K562 (cell line): ENCODE results near the gene PRDM11. TPM values are rescaled to one million over a fixed set of nuclear protein-coding genes. Genes with fewer than 3 reads are reported as not detected.

ENCODE experiments used
- ATAC-seq: fragments of 200-7000 bp; cut with Tn5 transposase; 3 replicates; pipeline ENCODE4 v1.9.1; 2020; ENCODE audit warnings: moderate library complexity
- BruUV-seq: library from RNA; stranded (reverse); fragments of 400-500 nt; replicated peaks from 2 replicates; lab custom pipeline; 2021; lab: Mats Ljungman, UMichigan
- CTCF ChIA-PET: fragments of 300-600 bp; formaldehyde crosslinking; extraction: SDS; loops from one replicate; lab custom pipeline; 2021; ENCODE audit warnings: low intra/inter-chr PET ratio; lab: Yijun Ruan, JAX
- POLR2A ChIA-PET: fragments of 300-600, 350-650 bp; sonication (Branson Sonifier 250); formaldehyde crosslinking; extraction: SDS; loops from one replicate; lab custom pipeline; 2021; ENCODE audit warnings: antibody characterized with exemption, inconsistent platforms; lab: Yijun Ruan, JAX
- DNase-seq, 4 experiments: peaks; one replicate each; pipeline versions ENCODE4 v3.0.0 to v3.0.0-alpha.2; 2011 to 2018; ENCODE audit warnings: low spot score in 3 of 4, mixed read lengths in 3 of 4; ENCODE audit errors: extremely low read depth in 1 of 4
- FAIRE-seq: peaks from 2 replicates; lab custom pipeline; 2011; peaks lifted over from hg19 to GRCh38; lab: Jason Lieb, UNC
- H2AFZ ChIP-seq: 2 replicates; pipeline ENCODE4 v1.6.0; 2011; ENCODE audit warnings: low read depth, low read length, control low read depth, inconsistent platforms
- H3K27ac ChIP-seq: fragments of 200-600 bp; 3 replicates; pipeline ENCODE4 v1.8.0; 2011; ENCODE audit warnings: low read depth, mild to moderate bottlenecking, control low read depth, inconsistent platforms, low read length, moderate library complexity, mixed read lengths; ENCODE audit errors: extremely low read depth
- H3K27me3 ChIP-seq, 2 experiments: fragments of 300-600 bp in 1 of 2; 2 replicates in 1 of 2; 3 replicates in 1 of 2; pipeline versions ENCODE4 v1.6.0 to v1.8.0; 2011; ENCODE audit warnings: inconsistent platforms in 2 of 2, low read length in 2 of 2, mild to moderate bottlenecking in 1 of 2, mixed read lengths in 1 of 2, moderate library complexity in 1 of 2; ENCODE audit not compliant: control insufficient read depth in 2 of 2, insufficient read depth in 2 of 2
- H3K36me3 ChIP-seq: fragments of 300-600 bp; 3 replicates; pipeline ENCODE4 v1.8.0; 2011; ENCODE audit warnings: mild to moderate bottlenecking, low read length, inconsistent platforms; ENCODE audit not compliant: control insufficient read depth, insufficient read depth
- H3K4me1 ChIP-seq, 2 experiments: fragments of 200-600 bp in 1 of 2; replicated peaks in 1 of 2; 2 replicates in 1 of 2; 3 replicates in 1 of 2; pipeline versions ENCODE4 v1.5.1 to v1.8.0; 2011; ENCODE audit warnings: inconsistent platforms in 2 of 2, low read length in 2 of 2, mild to moderate bottlenecking in 1 of 2, mixed read lengths in 1 of 2, moderate library complexity in 1 of 2; ENCODE audit not compliant: control insufficient read depth in 2 of 2, insufficient read depth in 2 of 2
- H3K4me2 ChIP-seq: 2 replicates; pipeline ENCODE4 v1.6.1; 2011; ENCODE audit warnings: low read length, control low read depth, inconsistent platforms, mixed read lengths; ENCODE audit not compliant: insufficient read depth
- H3K4me3 ChIP-seq: fragments of 200-600 bp; sonication (generic), shearing (Covaris generic); 2 replicates; pipeline ENCODE4 v1.5.1; 2016; ENCODE audit warnings: control low read depth, inconsistent platforms
- H3K79me2 ChIP-seq: fragments of 200-600 bp; 3 replicates; pipeline ENCODE4 v1.8.0; 2011; ENCODE audit warnings: low read length, inconsistent platforms; ENCODE audit not compliant: control insufficient read depth, insufficient read depth
- H3K9ac ChIP-seq, 2 experiments: 2 replicates each; pipeline versions ENCODE4 v1.6.0 to v1.6.1; 2011; ENCODE audit warnings: low read depth in 2 of 2, low read length in 2 of 2, control low read depth in 1 of 2, inconsistent platforms in 1 of 2, mild to moderate bottlenecking in 1 of 2, mixed read lengths in 1 of 2; ENCODE audit not compliant: insufficient read depth in 1 of 2
- H3K9me1 ChIP-seq: one replicate; pipeline ENCODE4 v1.6.0; 2011; ENCODE audit warnings: inconsistent platforms, mild to moderate bottlenecking, low read length, moderate library complexity; ENCODE audit not compliant: control insufficient read depth, insufficient read depth
- H3K9me3 ChIP-seq: replicated peaks from 2 replicates; pipeline ENCODE4 v1.5.1; 2011; ENCODE audit warnings: low read depth, low read length, inconsistent platforms; ENCODE audit not compliant: control insufficient read depth, insufficient read depth
- H4K20me1 ChIP-seq: replicated peaks from 2 replicates; pipeline ENCODE4 v1.6.1; 2011; ENCODE audit warnings: low read length, inconsistent platforms, mixed read lengths; ENCODE audit not compliant: control insufficient read depth, insufficient read depth
- CXXC5 ChIP-seq: fragments of 250-450 bp; sonication (Bioruptor Pico); IDR thresholded peaks from 2 replicates; pipeline ENCODE4 v1.8.0; 2022; ENCODE audit warnings: inconsistent platforms, mild to moderate bottlenecking, moderate library complexity
- KAT7 ChIP-seq: sonication (generic); formaldehyde crosslinking; IDR thresholded peaks from 2 replicates; pipeline ENCODE4 v1.8.0; 2022; ENCODE audit warnings: missing genetic modification reagents, mild to moderate bottlenecking, borderline replicate concordance
- L3MBTL2 ChIP-seq: fragments of 450-650 bp; IDR thresholded peaks from 2 replicates; pipeline ENCODE4 v1.6.1; 2016; ENCODE audit warnings: mild to moderate bottlenecking, moderate library complexity
- NFXL1 ChIP-seq: fragments of 450-650 bp; formaldehyde crosslinking; IDR thresholded peaks from 2 replicates; pipeline ENCODE4 v1.4.0; 2021; ENCODE audit warnings: mild to moderate bottlenecking
- STAT5B ChIP-seq: fragments of 250-450 bp; sonication (Bioruptor Pico); IDR thresholded peaks from 2 replicates; pipeline ENCODE4 v1.8.0; 2021; ENCODE audit warnings: mild to moderate bottlenecking, inconsistent platforms
- ZNF507 ChIP-seq: conservative IDR thresholded peaks from 2 replicates; pipeline ENCODE4 v1.6.1; 2017; ENCODE audit warnings: missing genetic modification characterization, missing compliant biosample characterization
- WGBS: fragments of 100-300 bp; shearing (Covaris generic); methylation state at CpG from one replicate; pipeline ENCODE4 v1.1.6; 2016; ENCODE audit warnings: low coverage, mixed read lengths; ENCODE audit not compliant: insufficient coverage; ENCODE audit errors: missing lambda C conversion rate; 5-methylcytosine and 5-hydroxymethylcytosine counted together
- in situ Hi-C: fragments of 300-500 bp; cut with MboI; formaldehyde crosslinking; loops from 4 replicates; pipeline ENCODE4 v1.15.0; 2018; ENCODE audit warnings: inconsistent platforms, mixed read lengths
- intact Hi-C: fragments of 100-400 bp; cut with micrococcal nuclease; formaldehyde crosslinking; loops from 2 replicates; pipeline ENCODE4 v1.14.2; 2022
- polyA plus RNA-seq, 8 experiments: library from polyadenylated mRNA; depleted of rRNA in 4 of 8; stranded (reverse) in 5 of 8; unstranded in 3 of 8; fragments of >200 nt; fragmentation: Nextera tagmentation in 2 of 8; fragmentation: Illumina TruSeq in 1 of 8; extraction: Ambion mirVana in 2 of 8; extraction: Trizol in 1 of 8; gene quantifications; 2 replicates each; pipeline versions ENCODE4 v1.2.1 to v1.2.3, GENCODE V29; 2011 to 2014; ENCODE audit warnings: inconsistent platforms in 1 of 8, missing spikeins in 1 of 8
- total RNA-seq, 7 experiments: library from RNA; depleted of rRNA in 6 of 7; stranded (reverse); fragments of >200 nt in 6 of 7; fragmentation: Illumina TruSeq in 2 of 7; extraction: Trizol in 2 of 7; gene quantifications; 2 replicates each; pipeline versions ENCODE4 v1.2.1 to v1.2.3, GENCODE V29; 2011 to 2021; ENCODE audit warnings: low replicate concordance in 1 of 7
- TF ChIP-seq, protein P1 (sequence below): sonication (generic); formaldehyde crosslinking; IDR thresholded peaks from 2 replicates; pipeline ENCODE4 v1.8.1; 2022; ENCODE audit warnings: missing genetic modification reagents
- TF ChIP-seq, protein P2 (sequence below): fragments of 450-650 bp; IDR thresholded peaks from 2 replicates; pipeline ENCODE4 v1.6.1; 2016; ENCODE audit warnings: mild to moderate bottlenecking, moderate library complexity

The PRDM11 gene
- total and polyA plus RNA-seq, 9 of the 15 experiments (the other 6 are each of a cell fraction or from before 2014, with no cell fraction given), result 0.01 to 1.1 (median 0.29) TPM

GRCh38 chr11:45208135-45208534 is 61.7 kb downstream of the PRDM11 start:
- Histone ChIP-seq H3K4me1 (peaks cover 0 to 6% of the 10 kb centered on the region in 2 experiments; a peak in 1 of 5 replicates), H4K20me1 (peaks cover 20% of the 10 kb centered on the region), H3K79me2 (no peaks in the 10 kb centered on the region), H3K9me1 (no peaks in the 10 kb centered on the region), H3K27me3 (peaks cover 8 to 42% of the 10 kb centered on the region in 2 experiments; a peak in 4 of 5 replicates), H2AFZ (no peak overlapping the region), H3K9me3 (no peaks in the 10 kb centered on the region), H3K36me3 (no peaks in the 10 kb centered on the region), H3K9ac (no peak overlapping the region)
- ChIA-PET CTCF (interaction anchor here (0.6 kb wide), 1 partner anchor 114 kb away, joined by 3 read pairs; no protein-coding TSS in a partner anchor), POLR2A (no interaction called here)
- in situ Hi-C loops, result no loop called here
- BruUV-seq, result no TSS peak
- intact Hi-C loops, result no loop called here
- DNase-seq, result no peak
- no peak for FAIRE-seq
- no peak for TF ChIP-seq STAT5B
- no peak for TF ChIP-seq ZNF507 (tag)
- TF ChIP-seq L3MBTL2, result no peak
- TF ChIP-seq CXXC5 (CRISPR knock-in tag), result no peak
- no peak for TF ChIP-seq KAT7 (CRISPR knock-in tag)
- TF ChIP-seq, protein P1, sequence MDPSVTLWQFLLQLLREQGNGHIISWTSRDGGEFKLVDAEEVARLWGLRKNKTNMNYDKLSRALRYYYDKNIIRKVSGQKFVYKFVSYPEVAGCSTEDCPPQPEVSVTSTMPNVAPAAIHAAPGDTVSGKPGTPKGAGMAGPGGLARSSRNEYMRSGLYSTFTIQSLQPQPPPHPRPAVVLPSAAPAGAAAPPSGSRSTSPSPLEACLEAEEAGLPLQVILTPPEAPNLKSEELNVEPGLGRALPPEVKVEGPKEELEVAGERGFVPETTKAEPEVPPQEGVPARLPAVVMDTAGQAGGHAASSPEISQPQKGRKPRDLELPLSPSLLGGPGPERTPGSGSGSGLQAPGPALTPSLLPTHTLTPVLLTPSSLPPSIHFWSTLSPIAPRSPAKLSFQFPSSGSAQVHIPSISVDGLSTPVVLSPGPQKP (CRISPR knock-in tag), result no peak
- no peak for TF ChIP-seq NFXL1 (CRISPR knock-in tag)
- TF ChIP-seq, protein P2, sequence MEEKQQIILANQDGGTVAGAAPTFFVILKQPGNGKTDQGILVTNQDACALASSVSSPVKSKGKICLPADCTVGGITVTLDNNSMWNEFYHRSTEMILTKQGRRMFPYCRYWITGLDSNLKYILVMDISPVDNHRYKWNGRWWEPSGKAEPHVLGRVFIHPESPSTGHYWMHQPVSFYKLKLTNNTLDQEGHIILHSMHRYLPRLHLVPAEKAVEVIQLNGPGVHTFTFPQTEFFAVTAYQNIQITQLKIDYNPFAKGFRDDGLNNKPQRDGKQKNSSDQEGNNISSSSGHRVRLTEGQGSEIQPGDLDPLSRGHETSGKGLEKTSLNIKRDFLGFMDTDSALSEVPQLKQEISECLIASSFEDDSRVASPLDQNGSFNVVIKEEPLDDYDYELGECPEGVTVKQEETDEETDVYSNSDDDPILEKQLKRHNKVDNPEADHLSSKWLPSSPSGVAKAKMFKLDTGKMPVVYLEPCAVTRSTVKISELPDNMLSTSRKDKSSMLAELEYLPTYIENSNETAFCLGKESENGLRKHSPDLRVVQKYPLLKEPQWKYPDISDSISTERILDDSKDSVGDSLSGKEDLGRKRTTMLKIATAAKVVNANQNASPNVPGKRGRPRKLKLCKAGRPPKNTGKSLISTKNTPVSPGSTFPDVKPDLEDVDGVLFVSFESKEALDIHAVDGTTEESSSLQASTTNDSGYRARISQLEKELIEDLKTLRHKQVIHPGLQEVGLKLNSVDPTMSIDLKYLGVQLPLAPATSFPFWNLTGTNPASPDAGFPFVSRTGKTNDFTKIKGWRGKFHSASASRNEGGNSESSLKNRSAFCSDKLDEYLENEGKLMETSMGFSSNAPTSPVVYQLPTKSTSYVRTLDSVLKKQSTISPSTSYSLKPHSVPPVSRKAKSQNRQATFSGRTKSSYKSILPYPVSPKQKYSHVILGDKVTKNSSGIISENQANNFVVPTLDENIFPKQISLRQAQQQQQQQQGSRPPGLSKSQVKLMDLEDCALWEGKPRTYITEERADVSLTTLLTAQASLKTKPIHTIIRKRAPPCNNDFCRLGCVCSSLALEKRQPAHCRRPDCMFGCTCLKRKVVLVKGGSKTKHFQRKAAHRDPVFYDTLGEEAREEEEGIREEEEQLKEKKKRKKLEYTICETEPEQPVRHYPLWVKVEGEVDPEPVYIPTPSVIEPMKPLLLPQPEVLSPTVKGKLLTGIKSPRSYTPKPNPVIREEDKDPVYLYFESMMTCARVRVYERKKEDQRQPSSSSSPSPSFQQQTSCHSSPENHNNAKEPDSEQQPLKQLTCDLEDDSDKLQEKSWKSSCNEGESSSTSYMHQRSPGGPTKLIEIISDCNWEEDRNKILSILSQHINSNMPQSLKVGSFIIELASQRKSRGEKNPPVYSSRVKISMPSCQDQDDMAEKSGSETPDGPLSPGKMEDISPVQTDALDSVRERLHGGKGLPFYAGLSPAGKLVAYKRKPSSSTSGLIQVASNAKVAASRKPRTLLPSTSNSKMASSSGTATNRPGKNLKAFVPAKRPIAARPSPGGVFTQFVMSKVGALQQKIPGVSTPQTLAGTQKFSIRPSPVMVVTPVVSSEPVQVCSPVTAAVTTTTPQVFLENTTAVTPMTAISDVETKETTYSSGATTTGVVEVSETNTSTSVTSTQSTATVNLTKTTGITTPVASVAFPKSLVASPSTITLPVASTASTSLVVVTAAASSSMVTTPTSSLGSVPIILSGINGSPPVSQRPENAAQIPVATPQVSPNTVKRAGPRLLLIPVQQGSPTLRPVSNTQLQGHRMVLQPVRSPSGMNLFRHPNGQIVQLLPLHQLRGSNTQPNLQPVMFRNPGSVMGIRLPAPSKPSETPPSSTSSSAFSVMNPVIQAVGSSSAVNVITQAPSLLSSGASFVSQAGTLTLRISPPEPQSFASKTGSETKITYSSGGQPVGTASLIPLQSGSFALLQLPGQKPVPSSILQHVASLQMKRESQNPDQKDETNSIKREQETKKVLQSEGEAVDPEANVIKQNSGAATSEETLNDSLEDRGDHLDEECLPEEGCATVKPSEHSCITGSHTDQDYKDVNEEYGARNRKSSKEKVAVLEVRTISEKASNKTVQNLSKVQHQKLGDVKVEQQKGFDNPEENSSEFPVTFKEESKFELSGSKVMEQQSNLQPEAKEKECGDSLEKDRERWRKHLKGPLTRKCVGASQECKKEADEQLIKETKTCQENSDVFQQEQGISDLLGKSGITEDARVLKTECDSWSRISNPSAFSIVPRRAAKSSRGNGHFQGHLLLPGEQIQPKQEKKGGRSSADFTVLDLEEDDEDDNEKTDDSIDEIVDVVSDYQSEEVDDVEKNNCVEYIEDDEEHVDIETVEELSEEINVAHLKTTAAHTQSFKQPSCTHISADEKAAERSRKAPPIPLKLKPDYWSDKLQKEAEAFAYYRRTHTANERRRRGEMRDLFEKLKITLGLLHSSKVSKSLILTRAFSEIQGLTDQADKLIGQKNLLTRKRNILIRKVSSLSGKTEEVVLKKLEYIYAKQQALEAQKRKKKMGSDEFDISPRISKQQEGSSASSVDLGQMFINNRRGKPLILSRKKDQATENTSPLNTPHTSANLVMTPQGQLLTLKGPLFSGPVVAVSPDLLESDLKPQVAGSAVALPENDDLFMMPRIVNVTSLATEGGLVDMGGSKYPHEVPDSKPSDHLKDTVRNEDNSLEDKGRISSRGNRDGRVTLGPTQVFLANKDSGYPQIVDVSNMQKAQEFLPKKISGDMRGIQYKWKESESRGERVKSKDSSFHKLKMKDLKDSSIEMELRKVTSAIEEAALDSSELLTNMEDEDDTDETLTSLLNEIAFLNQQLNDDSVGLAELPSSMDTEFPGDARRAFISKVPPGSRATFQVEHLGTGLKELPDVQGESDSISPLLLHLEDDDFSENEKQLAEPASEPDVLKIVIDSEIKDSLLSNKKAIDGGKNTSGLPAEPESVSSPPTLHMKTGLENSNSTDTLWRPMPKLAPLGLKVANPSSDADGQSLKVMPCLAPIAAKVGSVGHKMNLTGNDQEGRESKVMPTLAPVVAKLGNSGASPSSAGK, result no peak
- TF ChIP-seq, all 486 proteins: peak for 0
- no peak for ATAC-seq
- Histone ChIP-seq H3K27ac (no peak overlapping the region), H3K4me2 (no peak overlapping the region), H3K4me3 (no peak overlapping the region)
- 21% methylated on average over 8 of the region's 8 CpGs for WGBS
